C1 segment of cervical spinal cord (tissue), 14 donors: ENCODE measurements around the gene PPP4R3B.
A peak's percentile ranks its signal among the peaks of the same experiment; 100 is the strongest.

Source experiments
- DNase-seq, 14 donors: peaks; one replicate each; lab custom pipeline; 2025; lab: John Stamatoyannopoulos, UW

The PPP4R3B gene

GRCh38 chr2:55518841-55519165 is 98.6 kb downstream of the PPP4R3B start:
- peak in 1 of 14 donors; percentile 49 for DNase-seq

DNA sequence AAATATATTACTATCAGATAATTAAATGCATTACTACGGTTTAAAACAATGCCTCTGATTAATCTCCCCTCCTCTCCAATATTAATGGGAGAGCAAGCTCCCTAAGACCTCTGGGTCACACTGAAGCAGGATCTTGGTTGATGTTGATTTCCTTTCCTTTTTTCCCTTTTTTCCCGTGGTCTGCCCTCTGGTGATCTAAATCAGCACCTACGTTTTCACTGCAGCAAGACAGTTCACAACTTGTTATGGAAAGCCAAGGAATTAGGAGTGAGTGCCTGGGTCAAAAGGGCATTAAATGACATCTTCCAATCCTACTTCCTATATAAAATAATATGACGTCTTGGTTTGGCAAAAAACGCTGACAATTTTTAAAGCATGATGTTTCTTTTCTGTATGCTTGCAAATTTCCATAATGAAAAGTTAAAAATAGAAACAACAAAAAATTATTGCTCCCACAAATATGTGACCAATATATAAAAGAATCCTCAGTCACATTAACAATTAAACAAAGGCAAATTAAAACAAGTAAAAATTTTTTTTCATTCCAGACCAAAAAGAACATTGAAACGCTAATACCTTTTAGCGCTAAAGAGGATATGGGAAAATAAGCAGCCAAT is 105.8 kb downstream of the PPP4R3B start:
- peak in 2 of 14 donors; percentile 1 to 2 for DNase-seq

GRCh38 chr2:55502590-55503141 is 114.8 kb downstream of the PPP4R3B start:
- DNase-seq = no peak

DNA sequence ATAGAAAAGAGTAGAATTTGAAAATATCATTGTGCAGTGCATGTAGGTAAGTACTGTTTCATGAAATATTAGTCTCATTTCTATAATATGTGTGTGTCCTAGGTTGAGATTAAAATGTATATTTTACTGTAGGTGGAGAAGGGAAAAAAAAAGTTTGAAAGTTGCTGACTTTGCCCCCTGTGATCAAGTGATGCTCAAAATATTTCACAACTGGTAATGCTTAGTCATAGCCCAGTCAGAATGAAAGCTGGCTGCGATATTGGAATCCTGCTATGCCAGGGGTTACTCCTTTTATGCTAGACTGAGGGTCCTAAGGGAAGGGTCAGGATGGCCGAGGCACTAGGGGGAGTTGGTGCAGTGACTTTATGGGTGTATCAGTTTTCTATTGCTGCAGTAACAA is 117.4 kb downstream of the PPP4R3B start:
- no peak for DNase-seq

- no peak for DNase-seq
These were observed 118.8 kb downstream of the PPP4R3B start for GRCh38 chr2:55498582-55498981.
